Measurements from ENCODE around the gene KCNN2. TPM values are rescaled to one million over a fixed set of nuclear protein-coding genes. Genes with fewer than 3 reads are reported as not detected.

Gene KCNN2
- total and polyA plus RNA-seq, 2 of the 8 experiments (the other 6 are each of a cell fraction or from before 2014, with no cell fraction given), result 13.1 to 18.6 TPM

GRCh38 chr5:114360816-114361723 lies 800 bp upstream of the KCNN2 start (continued):
- TF ChIP-seq CTCF (IDR thresholded peaks at IDR 0.05; ENCODE audit: control extremely low read depth in 1 of 3, insufficient read depth in 1 of 3, low read depth in 1 of 3, low read length in 3 of 3) (peak; percentile 45 to 70 (median 54)), FOSL1 (IDR thresholded peaks at IDR 0.05; ENCODE audit: insufficient read depth, low read depth, low read length) (no peak), POLR2AphosphoS5 (IDR thresholded peaks at IDR 0.05; ENCODE audit: low read depth, low read length) (peak; percentile 42; the same call in 1 of the 2 replicates), SIN3A (conservative IDR thresholded peaks at IDR 0.05 in 1 of 2, IDR thresholded peaks at IDR 0.05 in 1 of 2; ENCODE audit: low read depth in 1 of 2, low read length in 2 of 2) (peak in 1 of 2 experiments; percentile 42; a peak in 1 of 4 replicates), EGR1 (IDR thresholded peaks at IDR 0.05; ENCODE audit: borderline replicate concordance, low read depth, low read length) (peak; percentile 95), CHD7 (IDR thresholded peaks at IDR 0.05; ENCODE audit: insufficient replicate concordance, low read length) (no peak)
